ENCODE data around the gene CPSF4. TPM values are rescaled to one million over a fixed set of nuclear protein-coding genes. Genes with fewer than 3 reads are reported as not detected.
A peak's percentile ranks its signal among the peaks of the same experiment; 100 is the strongest.
"Not testable (repeated sequence)": the region's sequence is repeated elsewhere in the genome, so short reads cannot be mapped to it uniquely, and the experiment has no call there.

CPSF4 gene
- total RNA-seq, 1 donor from 2014 or later: 38.0 TPM

DNA sequence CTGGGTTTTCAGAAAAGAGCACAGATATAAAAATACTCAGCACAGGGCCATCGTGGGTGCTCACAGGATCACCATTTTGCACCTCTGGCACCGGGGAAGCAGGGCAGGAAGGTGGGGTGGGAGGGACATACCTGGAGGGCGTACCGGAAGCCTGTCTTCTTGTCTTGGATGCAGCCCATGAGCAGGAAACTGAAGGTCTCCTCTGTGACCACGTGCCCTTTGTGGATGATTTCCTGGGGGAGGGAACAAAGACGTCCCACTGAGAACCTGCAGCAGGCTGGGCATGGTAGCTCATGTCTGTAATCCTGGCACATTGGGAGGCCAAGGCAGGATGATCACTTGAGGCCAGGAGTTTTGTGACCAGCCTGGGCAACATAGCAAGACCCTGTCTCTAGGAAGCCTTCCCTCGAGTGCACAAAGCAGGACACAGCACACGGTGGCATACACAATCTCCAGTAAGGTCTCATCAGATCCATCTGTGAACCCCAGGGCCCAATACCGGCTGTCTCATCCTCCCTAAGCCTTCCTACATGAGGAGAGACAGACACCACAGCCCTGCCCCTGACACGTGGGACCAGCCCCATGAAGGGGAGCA is 9.7 kb upstream of the CPSF4 start:
- no peak overlapping the region for H3K4me3 ChIP-seq
- H3K36me3 ChIP-seq: peaks cover 34 to 68% of the 10 kb centered on the region in 2 donors
- no peak overlapping the region for H3K27ac ChIP-seq
- TF ChIP-seq, protein P1, sequence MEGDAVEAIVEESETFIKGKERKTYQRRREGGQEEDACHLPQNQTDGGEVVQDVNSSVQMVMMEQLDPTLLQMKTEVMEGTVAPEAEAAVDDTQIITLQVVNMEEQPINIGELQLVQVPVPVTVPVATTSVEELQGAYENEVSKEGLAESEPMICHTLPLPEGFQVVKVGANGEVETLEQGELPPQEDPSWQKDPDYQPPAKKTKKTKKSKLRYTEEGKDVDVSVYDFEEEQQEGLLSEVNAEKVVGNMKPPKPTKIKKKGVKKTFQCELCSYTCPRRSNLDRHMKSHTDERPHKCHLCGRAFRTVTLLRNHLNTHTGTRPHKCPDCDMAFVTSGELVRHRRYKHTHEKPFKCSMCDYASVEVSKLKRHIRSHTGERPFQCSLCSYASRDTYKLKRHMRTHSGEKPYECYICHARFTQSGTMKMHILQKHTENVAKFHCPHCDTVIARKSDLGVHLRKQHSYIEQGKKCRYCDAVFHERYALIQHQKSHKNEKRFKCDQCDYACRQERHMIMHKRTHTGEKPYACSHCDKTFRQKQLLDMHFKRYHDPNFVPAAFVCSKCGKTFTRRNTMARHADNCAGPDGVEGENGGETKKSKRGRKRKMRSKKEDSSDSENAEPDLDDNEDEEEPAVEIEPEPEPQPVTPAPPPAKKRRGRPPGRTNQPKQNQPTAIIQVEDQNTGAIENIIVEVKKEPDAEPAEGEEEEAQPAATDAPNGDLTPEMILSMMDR (IDR thresholded peaks at IDR 0.05): no peak
- H3K27me3 ChIP-seq: no peaks in the 10 kb centered on the region
- no peak for DNase-seq (ENCODE audit: low spot score in 2 of 2)
- H3K4me1 ChIP-seq: no peaks in the 10 kb centered on the region
- intact Hi-C loops (cut with DNase I): no loop called here
- H3K9me3 ChIP-seq: no peaks in the 10 kb centered on the region

DNA sequence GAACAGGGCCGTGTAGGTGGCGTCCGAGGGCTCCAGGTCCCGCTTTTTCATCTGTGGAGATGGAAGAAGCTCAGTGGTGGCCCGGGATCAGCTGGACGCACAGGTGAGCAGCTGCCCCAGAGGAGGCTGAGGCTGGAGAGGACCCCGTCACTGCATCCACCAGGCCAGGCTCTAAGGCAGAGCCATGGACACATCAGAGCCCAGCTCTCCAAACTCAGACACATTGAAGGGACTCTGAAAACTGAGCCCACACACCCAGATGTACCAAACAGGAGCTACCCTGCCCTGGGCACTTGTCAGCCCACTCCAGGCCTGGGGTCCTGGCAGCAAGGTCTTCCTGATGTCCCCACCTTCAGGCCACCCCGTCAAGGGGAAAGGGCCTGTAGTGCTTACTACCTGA is 9.0 kb upstream of the CPSF4 start:
- H3K4me3 ChIP-seq: no peak overlapping the region
- TF ChIP-seq, protein P1 (IDR thresholded peaks at IDR 0.05): no peak
- intact Hi-C loops (cut with DNase I): no loop called here
- peaks cover 31 to 66% of the 10 kb centered on the region in 2 donors for H3K36me3 ChIP-seq
- DNase-seq (ENCODE audit: low spot score in 2 of 2): no peak
- H3K4me1 ChIP-seq: no peaks in the 10 kb centered on the region
- H3K9me3 ChIP-seq: no peaks in the 10 kb centered on the region
- no peaks in the 10 kb centered on the region for H3K27me3 ChIP-seq
- H3K27ac ChIP-seq: no peak overlapping the region

DNA sequence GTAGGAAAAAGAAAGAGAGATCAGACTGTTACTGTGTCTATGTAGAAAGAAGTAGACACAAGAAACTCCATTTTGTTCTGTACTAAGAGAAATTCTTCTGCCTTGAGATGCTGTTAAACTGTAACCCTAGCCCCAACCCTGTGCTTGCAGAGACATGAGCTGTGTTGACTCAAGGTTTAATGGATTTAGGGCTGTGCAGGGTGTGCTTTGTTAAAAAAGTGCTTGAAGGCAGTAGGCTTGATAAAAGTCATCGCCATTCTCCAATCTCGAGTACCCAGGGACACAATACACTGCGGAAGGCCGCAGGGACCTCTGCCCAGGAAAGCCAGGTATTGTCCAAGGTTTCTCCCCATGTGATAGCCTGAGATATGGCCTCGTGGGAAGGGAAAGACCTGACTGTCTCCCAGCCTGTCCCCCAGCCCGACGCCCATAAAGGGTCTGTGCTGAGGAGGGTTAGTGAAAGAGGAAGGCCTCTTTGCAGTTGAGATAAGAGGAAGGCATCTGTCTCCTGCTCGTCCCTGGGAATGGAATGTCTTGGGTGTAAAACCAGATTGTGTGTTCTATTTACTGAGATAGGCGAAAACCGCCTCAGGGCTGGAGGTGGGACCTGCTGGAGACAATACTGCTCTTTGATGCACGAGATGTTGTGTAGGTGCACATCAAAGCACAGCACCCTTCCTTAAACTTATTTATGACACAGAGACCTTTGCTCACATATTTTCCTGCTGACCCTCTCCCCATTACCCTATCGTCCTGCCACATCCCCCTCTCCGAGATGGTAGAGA is 6.8 kb upstream of the CPSF4 start:
- H3K27me3 ChIP-seq; H3K9me3 ChIP-seq; DNase-seq (ENCODE audit: low spot score in 2 of 2); H3K4me1 ChIP-seq; H3K4me3 ChIP-seq; H3K27ac ChIP-seq; intact Hi-C loops (cut with DNase I): not testable (repeated sequence)
- H3K36me3 ChIP-seq: peaks cover 27 to 61% of the 10 kb centered on the region in 2 donors

DNA sequence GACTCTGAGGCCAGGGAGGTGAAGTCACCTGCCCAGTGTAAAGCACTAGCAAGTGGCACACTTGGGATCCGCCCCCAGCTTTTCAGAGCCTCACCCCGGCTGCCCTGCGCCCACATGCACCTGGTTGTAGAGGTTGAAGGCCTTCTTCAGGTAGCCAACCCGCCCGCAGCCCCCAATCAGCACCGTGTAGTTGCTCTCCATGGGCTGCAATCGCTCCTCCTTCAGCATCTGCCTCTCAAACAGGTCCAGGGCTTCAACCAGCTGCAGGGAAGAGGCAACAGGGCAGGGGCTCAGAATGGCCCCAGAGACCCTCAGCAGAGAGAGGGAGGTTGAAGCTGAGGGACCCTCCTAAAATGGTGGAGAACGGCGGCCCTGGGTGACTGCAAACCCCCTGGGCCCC is 5.6 kb upstream of the CPSF4 start:
- Histone ChIP-seq H3K27me3 (no peaks in the 10 kb centered on the region), H3K9me3 (no peaks in the 10 kb centered on the region), H3K36me3 (peaks cover 27 to 61% of the 10 kb centered on the region in 2 donors), H3K27ac (no peak overlapping the region), H3K4me1 (peaks cover 0 to 4% of the 10 kb centered on the region in 2 donors), H3K4me3 (no peak overlapping the region)
- intact Hi-C loops (cut with DNase I): no loop called here
- DNase-seq (ENCODE audit: low spot score in 2 of 2): no peak
- TF ChIP-seq, protein P1 (IDR thresholded peaks at IDR 0.05): no peak

DNA sequence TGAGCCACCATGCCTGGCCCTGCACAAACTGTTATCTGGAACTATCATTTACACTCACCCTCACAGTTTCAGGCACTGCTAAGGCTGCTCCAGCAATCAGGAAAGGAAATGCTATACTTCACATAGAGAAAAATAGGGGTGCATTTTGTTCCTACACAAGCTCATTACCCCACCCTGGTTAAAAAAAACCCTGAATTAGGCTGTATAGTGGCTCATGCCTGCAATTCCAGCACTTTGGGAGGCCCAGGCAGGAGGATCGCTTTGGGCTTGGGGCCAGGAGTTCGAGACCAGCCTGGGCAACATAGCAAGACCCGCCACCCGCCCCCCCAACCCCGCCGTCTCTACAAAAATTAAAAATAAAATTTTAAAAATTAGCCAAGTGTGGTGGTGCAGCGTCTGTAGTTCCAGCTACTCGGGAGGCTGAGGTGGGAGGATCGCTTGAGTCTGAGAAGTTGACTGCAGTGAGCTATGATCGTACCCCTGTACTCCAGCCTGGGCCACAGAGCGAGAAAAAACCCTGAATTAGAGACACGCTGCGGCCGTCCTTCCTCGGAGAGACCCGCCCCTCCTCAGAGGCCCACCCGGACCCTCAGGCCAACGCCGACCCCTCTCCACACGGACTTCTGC is 684 bp upstream of the CPSF4 start:
- Histone ChIP-seq H3K36me3 (peaks cover 8 to 17% of the 10 kb centered on the region in 2 donors), H3K27ac (peak overlapping the region; percentile 85 to 87), H3K4me1 (peaks cover 5 to 22% of the 10 kb centered on the region in 2 donors), H3K9me3 (no peaks in the 10 kb centered on the region), H3K27me3 (no peaks in the 10 kb centered on the region), H3K4me3 (peak overlapping the region; percentile 80 to 91)
- no peak for DNase-seq (ENCODE audit: low spot score in 2 of 2)
- TF ChIP-seq, protein P1 (IDR thresholded peaks at IDR 0.05): no peak
- intact Hi-C loops (cut with DNase I): loop anchor here (2.0 kb wide), 2 partner anchors 29 kb away; partner anchors contain the start of genes ATP5MF, BUD31 and PDAP1

DNA sequence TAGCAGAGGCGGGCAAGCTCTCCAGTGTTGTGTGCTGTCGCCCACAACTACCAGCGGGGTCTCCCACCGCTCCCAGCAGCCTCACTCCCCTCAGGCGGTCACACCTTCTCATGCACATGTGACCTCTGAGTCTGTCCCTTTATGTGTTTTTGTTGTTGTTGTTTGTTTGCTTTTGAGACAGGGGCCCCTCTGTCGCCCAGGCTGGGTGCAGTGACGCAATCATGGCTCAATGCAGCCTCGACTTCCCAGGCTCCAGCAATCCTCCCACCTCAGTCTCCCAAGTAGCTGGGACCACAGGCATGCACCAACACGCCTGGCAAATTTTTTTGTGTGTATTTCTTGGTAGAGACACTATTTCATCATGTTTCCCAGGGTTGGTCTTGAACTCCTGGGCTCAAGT is 1.5 kb downstream of the CPSF4 start:
- H3K4me1 ChIP-seq: peaks cover 5 to 22% of the 10 kb centered on the region in 2 donors

More for the DNA sequence above, 1.5 kb downstream of the CPSF4 start:
- H3K4me3 ChIP-seq: peak overlapping the region; percentile 80 to 91
- intact Hi-C loops (cut with DNase I): no loop called here
- TF ChIP-seq, protein P1 (IDR thresholded peaks at IDR 0.05): no peak
- no peaks in the 10 kb centered on the region for H3K27me3 ChIP-seq
- peaks cover 5 to 12% of the 10 kb centered on the region in 2 donors for H3K36me3 ChIP-seq
- no peaks in the 10 kb centered on the region for H3K9me3 ChIP-seq
- DNase-seq (ENCODE audit: low spot score in 2 of 2): no peak
- peak overlapping the region in 1 of 2 donors; percentile 85 for H3K27ac ChIP-seq
